WERI-Rb-1 (cell line): ENCODE data around the gene RAB33B.

Experiments
- DNase-seq: peaks from one replicate; pipeline ENCODE4 v3.0.0-alpha.2; 2020
- H3K27ac ChIP-seq: fragments of 250-450 bp; sonication (Bioruptor Pico); 2 replicates; pipeline ENCODE4 v1.5.1; 2020; ENCODE audit warnings: mild to moderate bottlenecking, moderate library complexity
- H3K27me3 ChIP-seq: fragments of 250-450 bp; sonication (Bioruptor Pico); 2 replicates; pipeline ENCODE4 v1.5.1; 2021; ENCODE audit warnings: mild to moderate bottlenecking, low read depth, moderate library complexity; ENCODE audit not compliant: insufficient read depth, severe bottlenecking
- H3K36me3 ChIP-seq: fragments of 250-450 bp; sonication (Bioruptor Pico); 2 replicates; pipeline ENCODE4 v1.5.1; 2020; ENCODE audit warnings: mild to moderate bottlenecking, moderate library complexity
- H3K4me3 ChIP-seq: 2 replicates; pipeline ENCODE4 v1.5.1; 2011; ENCODE audit warnings: low read depth, mild to moderate bottlenecking, control low read depth, low read length
- H3K9me3 ChIP-seq: fragments of 250-450 bp; sonication (Bioruptor Pico); 2 replicates; pipeline ENCODE4 v1.5.1; 2021; ENCODE audit warnings: mild to moderate bottlenecking, moderate library complexity; ENCODE audit not compliant: severe bottlenecking
- CTCF ChIP-seq: IDR thresholded peaks from 2 replicates; pipeline ENCODE4 v1.5.1; 2011; ENCODE audit warnings: low read depth, mild to moderate bottlenecking, control low read depth, inconsistent platforms, low read length

Gene RAB33B

GRCh38 chr4:139469869-139470268, 15.9 kb downstream of the RAB33B start:
- no peaks in the 10 kb centered on the region for H3K27me3 ChIP-seq
- H3K27ac ChIP-seq, result no peak overlapping the region
- TF ChIP-seq CTCF, result no peak
- peaks cover 15% of the 10 kb centered on the region for H3K36me3 ChIP-seq
- no peak for DNase-seq
- H3K9me3 ChIP-seq, result peaks cover 4% of the 10 kb centered on the region
- no peak overlapping the region for H3K4me3 ChIP-seq

- peaks cover 15% of the 10 kb centered on the region for H3K36me3 ChIP-seq
- no peak for TF ChIP-seq CTCF
- DNase-seq, result no peak
These were observed 16.4 kb downstream of the RAB33B start for GRCh38 chr4:139470295-139470694.

GRCh38 chr4:139470997-139471665, 17.2 kb downstream of the RAB33B start:
- Histone ChIP-seq H3K9me3 (peaks cover 4% of the 10 kb centered on the region), H3K27me3 (no peaks in the 10 kb centered on the region), H3K27ac (no peak overlapping the region), H3K4me3 (no peak overlapping the region), H3K36me3 (peaks cover 15% of the 10 kb centered on the region)
- DNase-seq, result no peak
- TF ChIP-seq CTCF, result no peak

More at GRCh38 chr4:139470295-139470694, 16.4 kb downstream of the RAB33B start:
- Histone ChIP-seq H3K27me3 (no peaks in the 10 kb centered on the region), H3K9me3 (peaks cover 4% of the 10 kb centered on the region), H3K4me3 (no peak overlapping the region), H3K27ac (no peak overlapping the region)

GRCh38 chr4:139472852-139473251, 18.9 kb downstream of the RAB33B start:
- TF ChIP-seq CTCF, result no peak
- DNase-seq, result no peak
- H3K9me3 ChIP-seq, result peaks cover 4% of the 10 kb centered on the region
- H3K27ac ChIP-seq, result no peak overlapping the region
- H3K36me3 ChIP-seq, result peaks cover 15% of the 10 kb centered on the region
- H3K27me3 ChIP-seq, result no peaks in the 10 kb centered on the region
- no peak overlapping the region for H3K4me3 ChIP-seq

- H3K36me3 ChIP-seq, result peaks cover 15% of the 10 kb centered on the region
- H3K27ac ChIP-seq, result no peak overlapping the region
- no peak for DNase-seq
- no peak for TF ChIP-seq CTCF
- H3K4me3 ChIP-seq, result no peak overlapping the region
- peaks cover 4% of the 10 kb centered on the region for H3K9me3 ChIP-seq
- no peaks in the 10 kb centered on the region for H3K27me3 ChIP-seq
These were observed 22.4 kb downstream of the RAB33B start for GRCh38 chr4:139476363-139476762.

- no peak for TF ChIP-seq CTCF
- H3K4me3 ChIP-seq, result no peak overlapping the region
These were observed 27.5 kb downstream of the RAB33B start for GRCh38 chr4:139481465-139481864.

More at GRCh38 chr4:139481465-139481864, 27.5 kb downstream of the RAB33B start:
- H3K36me3 ChIP-seq, result no peaks in the 10 kb centered on the region
- no peaks in the 10 kb centered on the region for H3K27me3 ChIP-seq
- DNase-seq, result no peak
- H3K27ac ChIP-seq, result no peak overlapping the region
- no peaks in the 10 kb centered on the region for H3K9me3 ChIP-seq
